Sciatic nerve (tissue), 2 donors: ENCODE measurements around the gene SV2B. TPM values are rescaled to one million over a fixed set of nuclear protein-coding genes. Genes with fewer than 3 reads are reported as not detected.
A peak's percentile ranks its signal among the peaks of the same experiment; 100 is the strongest.

Experiments
- ATAC-seq: fragments of 200-7000 bp; cut with Tn5 transposase; one replicate; pipeline ENCODE4 v1.9.1; 2020; ENCODE audit warnings: mild to moderate bottlenecking, moderate library complexity
- DNase-seq: peaks from one replicate; pipeline ENCODE4 v3.0.0-alpha.2; 2020; ENCODE audit warnings: low spot score
- intact Hi-C: fragments of 100-400 bp; cut with DNase I; formaldehyde crosslinking; loops from one replicate; pipeline ENCODE4 v1.14.2; 2022
- total RNA-seq: library from RNA; stranded (reverse); fragmentation: NEBNext Ultra II Directional; extraction: Animal tissue kit (Norgen Biotek cat#: 25700); gene quantifications from one replicate; pipeline ENCODE4 v1.2.1, GENCODE V29; 2021
- donor health status: DM: no; HTN: no; CAD: no.
- donor health status: DM: no; HTN: no; CAD: no.

SV2B gene
- total RNA-seq, 1 donor from 2014 or later = 19.1 TPM

- ATAC-seq = no peak
- intact Hi-C loops = no loop called here
These were observed 182.4 kb downstream of the SV2B start for GRCh38 chr15:91282486-91282885.

GRCh38 chr15:91283155-91283554 is 183.1 kb downstream of the SV2B start:
- intact Hi-C loops = no loop called here

More at GRCh38 chr15:91282486-91282885, 182.4 kb downstream of the SV2B start:
- no peak for DNase-seq

GRCh38 chr15:91284758-91285466 is 184.9 kb downstream of the SV2B start:
- no peak for DNase-seq
- intact Hi-C loops = no loop called here
- ATAC-seq = no peak

More at GRCh38 chr15:91283155-91283554, 183.1 kb downstream of the SV2B start:
- ATAC-seq (no peak), DNase-seq (no peak)

DNA sequence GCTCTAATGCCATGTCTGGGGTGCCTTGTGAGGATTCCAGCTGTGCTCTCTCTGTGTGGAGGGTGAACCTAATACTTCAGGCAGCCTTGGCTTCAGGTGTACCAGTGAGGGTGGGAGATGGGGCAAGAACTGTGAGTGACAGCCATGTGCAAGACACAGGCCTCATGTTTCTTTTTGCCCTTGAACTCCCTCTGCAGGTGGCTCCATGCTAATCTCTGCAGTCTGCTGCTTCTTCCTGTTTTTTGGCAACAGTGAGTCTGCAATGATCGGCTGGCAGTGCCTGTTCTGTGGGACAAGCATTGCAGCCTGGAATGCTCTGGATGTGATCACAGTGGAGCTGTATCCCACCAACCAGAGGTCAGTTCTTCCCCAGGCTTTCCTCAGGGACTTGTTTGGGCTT is 189.3 kb downstream of the SV2B start:
- DNase-seq (no peak), ATAC-seq (no peak)
- intact Hi-C loops = no loop called here

- intact Hi-C loops = no loop called here
- no peak for DNase-seq
- no peak for ATAC-seq
These were observed 190.5 kb downstream of the SV2B start for GRCh38 chr15:91290553-91290952.

DNA sequence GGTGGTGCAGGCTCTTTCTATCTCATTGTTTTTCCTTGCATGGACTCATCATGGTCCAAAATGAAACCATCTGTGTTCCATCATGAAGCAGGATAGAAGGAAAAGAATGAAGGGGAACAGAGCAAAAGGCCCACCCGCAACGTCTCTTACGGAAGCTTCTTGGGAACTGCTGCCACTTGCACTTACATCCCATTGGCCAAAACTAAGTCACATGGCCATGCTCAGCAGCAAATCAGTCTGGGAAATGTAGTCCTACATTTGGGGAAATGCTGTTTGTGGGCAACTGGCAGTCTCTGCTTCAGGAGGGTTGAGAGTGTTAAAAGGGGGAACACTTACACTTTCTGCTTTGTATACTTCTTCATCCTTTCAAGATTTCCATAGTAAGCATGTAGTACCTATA is 191.6 kb downstream of the SV2B start:
- DNase-seq (no peak), ATAC-seq (peak; percentile 75)
- intact Hi-C loops = no loop called here

DNA sequence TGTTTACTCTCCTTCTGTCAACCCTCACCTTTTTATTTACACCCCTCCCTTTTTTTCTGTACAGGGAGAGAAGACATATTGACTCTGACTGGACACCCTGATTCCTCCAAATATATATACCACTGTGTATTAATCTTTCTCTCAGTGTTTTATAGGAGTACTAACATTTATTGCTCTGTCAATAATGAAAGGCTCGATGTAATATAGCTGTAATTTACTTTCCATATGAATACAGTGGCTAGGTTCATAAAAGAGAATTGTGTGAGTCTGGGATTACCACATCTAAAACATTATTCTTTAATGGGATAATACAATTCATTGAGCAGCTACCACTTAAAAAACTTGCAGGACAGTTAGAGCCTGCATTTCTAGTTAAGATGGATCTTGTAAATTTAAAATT is 194.3 kb downstream of the SV2B start:
- intact Hi-C loops = no loop called here
- ATAC-seq (no peak), DNase-seq (no peak)

GRCh38 chr15:91294795-91295194 is 194.7 kb downstream of the SV2B start:
- no peak for ATAC-seq
- intact Hi-C loops = no loop called here
- no peak for DNase-seq

- intact Hi-C loops = no loop called here
These were observed 198.0 kb downstream of the SV2B start for GRCh38 chr15:91298101-91298500.

GRCh38 chr15:91302588-91303439 is 202.8 kb downstream of the SV2B start:
- ATAC-seq = peak; percentile 80
- no peak for DNase-seq
- intact Hi-C loops = loop anchor here (5.0 kb wide), 2 partner anchors 544 to 774 kb away; no protein-coding TSS in a partner anchor

More at GRCh38 chr15:91298101-91298500, 198.0 kb downstream of the SV2B start:
- no peak for ATAC-seq
- no peak for DNase-seq

DNA sequence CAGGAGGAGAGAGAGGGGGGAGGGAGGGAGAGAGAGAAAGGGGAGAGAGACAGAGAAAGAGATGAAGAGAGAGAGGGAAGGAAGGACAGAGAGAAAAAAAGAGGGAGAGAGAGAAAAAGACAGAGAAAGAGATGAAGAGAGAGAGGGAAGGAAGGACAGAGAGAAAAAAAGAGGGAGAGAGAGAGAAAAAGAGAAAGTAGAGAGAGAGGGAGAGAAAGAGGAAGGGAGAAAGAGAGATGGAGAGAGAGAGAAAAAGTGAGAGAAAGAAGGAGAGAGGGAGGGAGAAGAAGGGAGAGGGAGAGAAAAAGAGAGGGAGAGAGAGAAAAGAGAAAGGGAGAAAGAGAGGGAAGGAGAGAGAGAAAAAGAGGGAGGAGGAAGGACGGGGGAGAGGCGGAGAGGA is 204.2 kb downstream of the SV2B start:
- ATAC-seq (no peak), DNase-seq (no peak)
- intact Hi-C loops = loop anchor here (5.0 kb wide), 2 partner anchors 543 to 773 kb away; no protein-coding TSS in a partner anchor

GRCh38 chr15:91304786-91305185 is 204.7 kb downstream of the SV2B start:
- ATAC-seq (no peak), DNase-seq (no peak)
- intact Hi-C loops = loop anchor here (5.0 kb wide), 2 partner anchors 543 to 773 kb away; no protein-coding TSS in a partner anchor

GRCh38 chr15:91306144-91306543 is 206.1 kb downstream of the SV2B start:
- intact Hi-C loops = no loop called here
- DNase-seq = no peak
- ATAC-seq = no peak

GRCh38 chr15:91307601-91308000 is 207.5 kb downstream of the SV2B start:
- ATAC-seq (no peak), DNase-seq (no peak)
- intact Hi-C loops = no loop called here

DNA sequence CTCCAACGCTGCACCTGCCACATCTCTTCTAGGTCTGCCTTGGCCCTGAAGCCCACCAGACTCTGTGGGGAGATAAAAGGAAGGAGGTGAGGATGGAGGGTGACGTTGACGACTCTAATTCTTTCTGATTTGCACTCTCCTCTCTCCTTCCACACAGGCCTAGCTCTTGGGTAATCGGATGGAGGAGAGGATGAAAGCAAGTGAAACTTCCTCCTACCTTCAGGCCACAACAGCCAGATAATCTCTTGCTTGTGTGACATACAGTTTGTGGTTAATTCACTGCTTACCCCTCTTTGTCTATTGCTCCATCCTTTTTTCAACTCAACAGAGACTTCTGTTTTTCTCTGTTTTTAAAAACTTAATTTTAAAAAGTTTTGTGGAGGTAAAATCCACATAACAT is 208.1 kb downstream of the SV2B start:
- no peak for DNase-seq
- no peak for ATAC-seq
- intact Hi-C loops = no loop called here

DNA sequence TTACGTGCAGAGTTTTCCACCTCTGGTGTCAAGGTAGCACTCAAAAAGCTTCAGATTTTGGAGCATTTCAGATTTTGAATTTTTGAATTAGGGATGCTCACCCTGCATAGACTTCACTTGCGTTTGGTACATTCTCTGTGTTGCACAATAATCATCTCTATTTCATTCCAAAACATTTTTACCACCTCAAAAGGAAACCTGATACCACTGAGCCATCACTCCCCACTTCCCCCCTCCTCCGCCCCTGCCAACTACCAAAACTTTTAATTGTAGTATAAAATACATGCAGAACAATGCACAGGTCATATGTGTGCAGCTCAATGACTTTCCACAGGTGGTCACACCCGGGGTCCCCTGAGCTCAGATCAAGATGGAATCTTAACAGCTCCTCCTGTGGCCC is 208.8 kb downstream of the SV2B start:
- intact Hi-C loops = no loop called here
- ATAC-seq (no peak), DNase-seq (no peak)

- intact Hi-C loops = no loop called here
- no peak for ATAC-seq
These were observed 211.9 kb downstream of the SV2B start for GRCh38 chr15:91311986-91312385.

DNA sequence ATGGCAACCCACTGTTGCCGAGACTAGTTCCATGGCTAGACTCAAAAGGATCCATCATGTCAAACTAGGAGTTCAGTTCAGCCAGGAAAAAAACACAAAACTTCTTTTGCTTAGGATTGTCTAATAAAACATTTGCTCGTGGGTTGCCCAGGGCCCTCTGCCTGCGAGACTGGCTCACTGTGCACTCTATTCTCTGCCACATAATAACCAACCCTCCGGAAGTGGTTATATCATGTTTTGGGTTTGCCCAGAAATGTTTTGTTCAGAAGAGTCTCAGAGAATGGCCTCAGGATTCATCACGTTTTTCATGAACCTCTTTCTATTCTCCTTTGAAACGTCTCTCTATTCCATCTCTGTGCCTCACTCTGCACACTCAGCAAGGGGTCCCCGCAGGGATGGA is 216.1 kb downstream of the SV2B start:
- DNase-seq (no peak), ATAC-seq (no peak)
- intact Hi-C loops = no loop called here

More at GRCh38 chr15:91311986-91312385, 211.9 kb downstream of the SV2B start:
- DNase-seq = no peak

DNA sequence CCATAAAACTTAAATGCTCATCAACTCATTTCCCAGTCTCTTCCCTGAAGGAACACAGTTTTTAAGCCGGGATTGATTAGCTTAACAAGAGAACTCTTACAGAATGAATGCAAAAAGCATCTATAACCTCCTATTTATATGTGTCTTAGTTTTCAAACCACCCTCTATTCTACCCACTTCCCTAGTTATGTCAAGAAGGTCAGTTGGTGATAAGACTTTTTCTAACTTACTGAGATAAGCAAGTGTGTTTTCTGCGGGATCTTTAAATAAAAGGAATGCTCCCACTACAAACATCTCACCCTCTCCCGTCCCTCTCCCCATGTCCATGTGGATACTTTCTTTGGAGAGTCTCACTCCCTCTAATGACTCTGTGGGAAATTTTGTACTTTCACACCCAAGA is 218.5 kb downstream of the SV2B start:
- DNase-seq (no peak), ATAC-seq (no peak)
- intact Hi-C loops = no loop called here

DNA sequence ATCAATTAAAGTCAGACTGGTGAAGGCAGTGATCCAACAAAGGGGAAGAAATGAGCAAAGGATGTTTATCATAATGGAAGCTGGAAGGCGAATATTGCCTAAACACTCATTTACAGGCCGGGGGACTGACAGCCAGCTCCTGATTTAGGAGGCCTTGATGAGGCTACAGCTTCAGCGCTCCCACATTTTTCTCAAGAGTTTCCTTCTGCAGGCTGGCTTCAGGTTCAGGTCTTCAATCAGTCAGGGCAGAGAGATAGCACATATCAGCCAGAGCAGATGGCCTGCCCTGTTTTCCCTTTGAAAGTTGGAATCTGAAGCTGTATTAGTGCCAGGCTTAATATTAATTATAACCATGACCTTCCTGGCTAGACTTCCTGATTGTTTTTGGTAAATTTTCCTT is 218.9 kb downstream of the SV2B start:
- DNase-seq (no peak), ATAC-seq (no peak)
- intact Hi-C loops = no loop called here
